Caco-2 (cell line): ENCODE data around the gene TTLL8. TPM values are rescaled to one million over a fixed set of nuclear protein-coding genes. Genes with fewer than 3 reads are reported as not detected.

ENCODE experiments used
- BruUV-seq: library from RNA; stranded (reverse); fragments of 400-500 nt; replicated peaks from 2 replicates; lab custom pipeline; 2021; lab: Mats Ljungman, UMichigan
- CTCF ChIA-PET: fragments of 300-600 bp; sonication (Branson Sonifier 250); formaldehyde crosslinking; loops from one replicate; lab custom pipeline; 2022; ENCODE audit warnings: antibody characterized with exemption; lab: Charles Lee
- POLR2A ChIA-PET: fragments of 300-600 bp; sonication (Branson Sonifier 250); formaldehyde crosslinking; loops from one replicate; lab custom pipeline; 2022; ENCODE audit warnings: antibody characterized with exemption; lab: Charles Lee
- DNase-seq, 2 experiments: peaks; one replicate each; pipeline versions ENCODE4 v3.0.0 to v3.0.0-alpha.2; 2020 to 2022
- H3K27me3 ChIP-seq: replicated peaks from 2 replicates; pipeline ENCODE4 v1.6.0; 2011; ENCODE audit warnings: low read length; ENCODE audit not compliant: control insufficient read depth, insufficient read depth
- H3K36me3 ChIP-seq: 2 replicates; pipeline ENCODE4 v1.5.1; 2011; ENCODE audit warnings: low read length; ENCODE audit not compliant: control insufficient read depth, insufficient read depth
- H3K4me1 ChIP-seq: fragments of 250-450 bp; sonication (Bioruptor Pico); 2 replicates; pipeline ENCODE4 v1.5.1; 2020; ENCODE audit warnings: mild to moderate bottlenecking
- H3K4me3 ChIP-seq: 2 replicates; pipeline ENCODE4 v1.5.1; 2011; ENCODE audit warnings: low read depth, mild to moderate bottlenecking, control low read depth, low read length
- H3K9me3 ChIP-seq: fragments of 250-450 bp; sonication (Bioruptor Pico); 2 replicates; pipeline ENCODE4 v1.5.1; 2020; ENCODE audit warnings: mild to moderate bottlenecking, moderate library complexity
- H3K27ac Mint-ChIP-seq: one replicate; pipeline ENCODE4 v1.8.0; 2022; ENCODE audit warnings: mixed read lengths; ENCODE audit not compliant: unreplicated experiment
- H3K27me3 Mint-ChIP-seq: one replicate; pipeline ENCODE4 v1.8.0; 2022; ENCODE audit warnings: mixed read lengths; ENCODE audit not compliant: insufficient read depth, unreplicated experiment
- H3K36me3 Mint-ChIP-seq: one replicate; pipeline ENCODE4 v1.8.0; 2022; ENCODE audit warnings: mild to moderate bottlenecking, mixed read lengths; ENCODE audit not compliant: insufficient read depth, unreplicated experiment
- H3K4me1 Mint-ChIP-seq: one replicate; pipeline ENCODE4 v1.8.0; 2022; ENCODE audit warnings: low read depth, mixed read lengths; ENCODE audit not compliant: unreplicated experiment
- H3K4me3 Mint-ChIP-seq: one replicate; pipeline ENCODE4 v1.8.0; 2022; ENCODE audit warnings: mild to moderate bottlenecking, moderate library complexity, mixed read lengths; ENCODE audit not compliant: unreplicated experiment
- H3K9me3 Mint-ChIP-seq: one replicate; pipeline ENCODE4 v1.8.0; 2022; ENCODE audit warnings: mixed read lengths; ENCODE audit not compliant: unreplicated experiment
- intact Hi-C: fragments of 100-400 bp; cut with micrococcal nuclease; formaldehyde crosslinking; loops from one replicate; pipeline ENCODE4 v1.10.0; 2022; ENCODE audit not compliant: unreplicated experiment
- total RNA-seq: library from RNA; stranded (reverse); gene quantifications from 2 replicates; pipeline ENCODE4 v1.2.3, GENCODE V29; 2022
- TF ChIP-seq, protein P1 (sequence below), 2 experiments: fragments of 200-600 bp in 1 of 2; IDR thresholded peaks; 1 replicate in 1 of 2; 2 replicates in 1 of 2; pipeline versions ENCODE4 v1.5.1 to v1.8.0; 2011 to 2022; ENCODE audit warnings: antibody characterized with exemption in 1 of 2, control low read depth in 1 of 2, inconsistent platforms in 1 of 2, low read depth in 1 of 2, low read length in 1 of 2, mild to moderate bottlenecking in 1 of 2, moderate library complexity in 1 of 2; ENCODE audit not compliant: insufficient read depth in 1 of 2, severe bottlenecking in 1 of 2, unreplicated experiment in 1 of 2

The TTLL8 gene
- total RNA-seq, 1 experiment from 2014 or later, result not detected

DNA sequence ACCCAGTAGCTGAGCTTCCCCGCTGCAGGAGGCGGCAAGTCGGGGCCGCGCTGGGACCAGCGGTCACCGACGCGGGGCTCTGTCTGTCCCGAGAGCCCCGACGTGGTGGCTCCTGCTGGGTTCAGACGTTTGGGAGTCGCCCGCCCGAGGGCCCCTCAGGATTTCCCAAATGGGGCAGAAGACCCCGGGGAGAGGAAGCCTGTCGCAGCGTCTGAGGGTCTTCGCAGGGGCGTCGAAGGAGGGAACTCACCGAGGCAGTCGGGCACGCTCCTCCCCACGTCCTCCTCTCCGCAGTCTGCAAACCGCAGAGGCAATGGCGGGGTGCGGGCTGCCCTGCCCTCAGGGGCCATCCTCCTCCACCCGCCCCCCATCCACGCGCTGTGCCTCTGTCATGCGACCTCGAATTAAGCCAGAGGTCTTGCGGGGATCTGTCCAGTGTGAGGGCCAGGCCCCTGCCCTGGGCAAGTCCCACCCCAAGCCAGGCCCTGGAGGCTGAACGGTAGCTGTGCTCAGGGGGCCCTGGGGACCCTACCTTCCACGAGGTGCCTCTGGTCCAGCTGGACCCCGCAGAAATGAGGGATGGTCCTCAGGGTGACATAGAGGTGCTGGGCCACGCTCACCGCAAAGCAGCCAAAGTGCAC lies 58.0 kb downstream of the TTLL8 start:
- H3K4me1 Mint-ChIP-seq, result peaks cover 5% of the 10 kb centered on the region
- TF ChIP-seq, protein P1, sequence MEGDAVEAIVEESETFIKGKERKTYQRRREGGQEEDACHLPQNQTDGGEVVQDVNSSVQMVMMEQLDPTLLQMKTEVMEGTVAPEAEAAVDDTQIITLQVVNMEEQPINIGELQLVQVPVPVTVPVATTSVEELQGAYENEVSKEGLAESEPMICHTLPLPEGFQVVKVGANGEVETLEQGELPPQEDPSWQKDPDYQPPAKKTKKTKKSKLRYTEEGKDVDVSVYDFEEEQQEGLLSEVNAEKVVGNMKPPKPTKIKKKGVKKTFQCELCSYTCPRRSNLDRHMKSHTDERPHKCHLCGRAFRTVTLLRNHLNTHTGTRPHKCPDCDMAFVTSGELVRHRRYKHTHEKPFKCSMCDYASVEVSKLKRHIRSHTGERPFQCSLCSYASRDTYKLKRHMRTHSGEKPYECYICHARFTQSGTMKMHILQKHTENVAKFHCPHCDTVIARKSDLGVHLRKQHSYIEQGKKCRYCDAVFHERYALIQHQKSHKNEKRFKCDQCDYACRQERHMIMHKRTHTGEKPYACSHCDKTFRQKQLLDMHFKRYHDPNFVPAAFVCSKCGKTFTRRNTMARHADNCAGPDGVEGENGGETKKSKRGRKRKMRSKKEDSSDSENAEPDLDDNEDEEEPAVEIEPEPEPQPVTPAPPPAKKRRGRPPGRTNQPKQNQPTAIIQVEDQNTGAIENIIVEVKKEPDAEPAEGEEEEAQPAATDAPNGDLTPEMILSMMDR (IDR thresholded peaks at IDR 0.05; ENCODE audit: insufficient read depth in 1 of 2, low read depth in 1 of 2, low read length in 1 of 2, severe bottlenecking in 1 of 2, unreplicated experiment in 1 of 2), result no peak
- POLR2A ChIA-PET, result no interaction called here
- no TSS peak for BruUV-seq
- Histone ChIP-seq H3K27me3 (no peaks in the 10 kb centered on the region), H3K36me3 (no peaks in the 10 kb centered on the region), H3K4me1 (no peaks in the 10 kb centered on the region), H3K4me3 (no peak overlapping the region), H3K9me3 (no peaks in the 10 kb centered on the region)
- intact Hi-C loops, result no loop called here
- no peaks in the 10 kb centered on the region for H3K27me3 Mint-ChIP-seq
- no peaks in the 10 kb centered on the region for H3K36me3 Mint-ChIP-seq
- no peaks in the 10 kb centered on the region for H3K9me3 Mint-ChIP-seq
- no peak for DNase-seq
- CTCF ChIA-PET, result no interaction called here
- H3K4me3 Mint-ChIP-seq, result no peak overlapping the region
- no peak overlapping the region for H3K27ac Mint-ChIP-seq

- Histone ChIP-seq H3K27me3 (no peaks in the 10 kb centered on the region), H3K4me3 (no peak overlapping the region), H3K9me3 (no peaks in the 10 kb centered on the region), H3K36me3 (no peaks in the 10 kb centered on the region), H3K4me1 (no peaks in the 10 kb centered on the region)
- no peak for DNase-seq
- POLR2A ChIA-PET, result no interaction called here
- BruUV-seq, result no TSS peak
- Mint-ChIP-seq H3K9me3 (no peaks in the 10 kb centered on the region), H3K4me1 (no peaks in the 10 kb centered on the region), H3K27me3 (no peaks in the 10 kb centered on the region), H3K4me3 (no peak overlapping the region), H3K36me3 (no peaks in the 10 kb centered on the region), H3K27ac (no peak overlapping the region)
- TF ChIP-seq, protein P1 (IDR thresholded peaks at IDR 0.05; ENCODE audit: insufficient read depth in 1 of 2, low read depth in 1 of 2, low read length in 1 of 2, severe bottlenecking in 1 of 2, unreplicated experiment in 1 of 2), result no peak
- CTCF ChIA-PET, result no interaction called here
- intact Hi-C loops, result no loop called here
Observed at GRCh38 chr22:49999063-49999945, 58.8 kb downstream of the TTLL8 start.

DNA sequence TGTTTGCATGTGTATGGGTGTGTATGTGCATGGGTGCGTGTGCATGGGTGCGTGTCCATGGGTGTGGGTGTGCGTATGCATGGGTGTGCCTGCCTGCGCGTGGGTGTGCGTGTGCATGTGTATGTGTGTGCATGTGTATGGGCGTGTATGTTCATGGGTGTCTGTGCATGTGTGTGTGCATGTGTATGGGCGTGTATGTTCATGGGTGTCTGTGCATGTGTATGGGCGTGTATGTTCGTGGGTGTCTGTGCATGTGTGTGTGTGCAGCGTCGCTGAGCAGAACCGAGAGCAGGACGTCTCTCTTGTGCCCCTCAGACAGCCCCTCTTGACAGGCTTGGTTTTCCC lies 59.4 kb downstream of the TTLL8 start:
- Histone ChIP-seq H3K27me3 (no peaks in the 10 kb centered on the region), H3K4me1 (no peaks in the 10 kb centered on the region), H3K4me3 (no peak overlapping the region), H3K36me3 (no peaks in the 10 kb centered on the region), H3K9me3 (no peaks in the 10 kb centered on the region)
- TF ChIP-seq, protein P1 (IDR thresholded peaks at IDR 0.05; ENCODE audit: insufficient read depth in 1 of 2, low read depth in 1 of 2, low read length in 1 of 2, severe bottlenecking in 1 of 2, unreplicated experiment in 1 of 2), result no peak
- intact Hi-C loops, result no loop called here
- H3K36me3 Mint-ChIP-seq, result no peaks in the 10 kb centered on the region
- ChIA-PET POLR2A (no interaction called here), CTCF (no interaction called here)
- no TSS peak for BruUV-seq
- no peaks in the 10 kb centered on the region for H3K9me3 Mint-ChIP-seq
- no peak for DNase-seq
- no peaks in the 10 kb centered on the region for H3K27me3 Mint-ChIP-seq
- H3K27ac Mint-ChIP-seq, result no peak overlapping the region
- no peaks in the 10 kb centered on the region for H3K4me1 Mint-ChIP-seq
- H3K4me3 Mint-ChIP-seq, result no peak overlapping the region
